B cell (primary cell): Measurements from ENCODE around the gene NUP93. TPM values are rescaled to one million over a fixed set of nuclear protein-coding genes. Genes with fewer than 3 reads are reported as not detected.

ENCODE experiments used
- ATAC-seq: fragments of 200-7000 bp; cut with Tn5 transposase; one replicate; pipeline ENCODE4 v1.10.0; 2021; ENCODE audit warnings: low read depth, mild to moderate bottlenecking, moderate number of reproducible peaks, moderate library complexity
- CTCF ChIA-PET: fragments of 350-600 bp; sonication (Branson Sonifier 250); formaldehyde crosslinking; loops from one replicate; lab custom pipeline; 2021; ENCODE audit warnings: antibody characterized with exemption, inconsistent platforms; lab: Charles Lee
- POLR2A ChIA-PET: fragments of 350-600 bp; sonication (Branson Sonifier 250); formaldehyde crosslinking; loops from one replicate; lab custom pipeline; 2021; ENCODE audit warnings: antibody characterized with exemption; lab: Charles Lee
- DNase-seq: peaks from one replicate; pipeline ENCODE4 v3.0.0; 2013
- H2AFZ ChIP-seq: 2 replicates; pipeline ENCODE4 v1.6.1; 2012; ENCODE audit warnings: mild to moderate bottlenecking, low read depth, low read length; ENCODE audit not compliant: insufficient read depth, poor library complexity, severe bottlenecking
- H3K27ac ChIP-seq, 2 donors: 1 replicate in 1 of 2; 2 replicates in 1 of 2; pipeline ENCODE4 v1.5.1; 2012 to 2013; ENCODE audit warnings: low read length in 2 of 2, mild to moderate bottlenecking in 2 of 2, moderate library complexity in 1 of 2
- H3K27me3 ChIP-seq, 4 experiments: fragments of 200-600 bp in 1 of 4; sonication (generic) in 1 of 4; replicated peaks in 1 of 4; 1 replicate in 2 of 4; 2 replicates in 2 of 4; pipeline versions ENCODE4 v1.6.1 to v1.7.0; 2013 to 2016; ENCODE audit warnings: low read length in 3 of 4, mild to moderate bottlenecking in 2 of 4, mixed read lengths in 1 of 4, moderate library complexity in 1 of 4; ENCODE audit not compliant: insufficient read depth in 4 of 4, control insufficient read depth in 3 of 4; ENCODE audit errors: control extremely low read depth in 1 of 4
- H3K36me3 ChIP-seq, 2 experiments: replicated peaks in 1 of 2; 1 replicate in 1 of 2; 2 replicates in 1 of 2; pipeline versions ENCODE4 v1.6.1 to v1.7.1; 2013; ENCODE audit warnings: low read length in 1 of 2; ENCODE audit not compliant: insufficient read depth in 2 of 2, control insufficient read depth in 1 of 2; ENCODE audit errors: control extremely low read depth in 1 of 2, extremely low read depth in 1 of 2
- H3K4me1 ChIP-seq, 2 donors: fragments of 200-600 bp in 1 of 2; sonication (generic) in 1 of 2; 1 replicate in 1 of 2; 2 replicates in 1 of 2; pipeline versions ENCODE4 v1.5.1 to v1.6.1; 2013 to 2017; ENCODE audit warnings: low read length in 2 of 2; ENCODE audit not compliant: control insufficient read depth in 2 of 2, insufficient read depth in 2 of 2
- H3K4me2 ChIP-seq: replicated peaks from 2 replicates; pipeline ENCODE3; 2012; ENCODE audit warnings: mild to moderate bottlenecking, low read depth, low read length; ENCODE audit not compliant: poor library complexity, severe bottlenecking
- H3K4me3 ChIP-seq, 5 experiments: fragments of 200-600 bp in 1 of 5; sonication (generic) in 1 of 5; 1 replicate in 3 of 5; 2 replicates in 2 of 5; pipeline versions ENCODE4 v1.5.1 to v1.7.0; 2011 to 2016; ENCODE audit warnings: low read length in 4 of 5, mild to moderate bottlenecking in 4 of 5, low read depth in 2 of 5, control low read depth in 1 of 5, moderate library complexity in 1 of 5; ENCODE audit not compliant: insufficient read depth in 1 of 5; ENCODE audit errors: control extremely low read depth in 1 of 5, extremely low read depth in 1 of 5
- H3K79me2 ChIP-seq: fragments of 200-600 bp; sonication (generic); one replicate; pipeline ENCODE4 v1.6.0; 2016; ENCODE audit warnings: low read length; ENCODE audit not compliant: control insufficient read depth, insufficient read depth
- H3K9ac ChIP-seq: fragments of 200-600 bp; sonication (generic); 2 replicates; pipeline ENCODE4 v1.6.1; 2017; ENCODE audit warnings: mild to moderate bottlenecking, low read length, moderate library complexity
- H3K9me3 ChIP-seq, 3 donors: one replicate each; pipeline versions ENCODE4 v1.6.1 to v1.7.1; 2013; ENCODE audit warnings: low read length in 2 of 3; ENCODE audit not compliant: control insufficient read depth in 2 of 3, insufficient read depth in 1 of 3; ENCODE audit errors: control extremely low read depth in 1 of 3
- H4K20me1 ChIP-seq: 2 replicates; pipeline ENCODE4 v1.6.0; 2012; ENCODE audit warnings: mild to moderate bottlenecking, low read length; ENCODE audit not compliant: insufficient read depth, control insufficient read depth, poor library complexity, severe bottlenecking
- H3K27ac Mint-ChIP-seq: one replicate; pipeline ENCODE4 v1.8.0; 2021; ENCODE audit warnings: mixed read lengths
- H3K27me3 Mint-ChIP-seq: one replicate; pipeline ENCODE4 v1.8.0; 2021; ENCODE audit warnings: mixed read lengths
- H3K4me1 Mint-ChIP-seq: one replicate; pipeline ENCODE4 v1.8.0; 2021; ENCODE audit warnings: mixed read lengths
- H3K4me3 Mint-ChIP-seq: one replicate; pipeline ENCODE4 v1.8.0; 2021; ENCODE audit warnings: mixed read lengths
- H3K9me3 Mint-ChIP-seq: one replicate; pipeline ENCODE4 v1.8.0; 2022; ENCODE audit warnings: mixed read lengths; ENCODE audit not compliant: insufficient read depth
- CTCF ChIP-seq: fragments of 200-600 bp; IDR thresholded peaks from one replicate; pipeline ENCODE4 v1.8.0; 2022; ENCODE audit warnings: antibody characterized with exemption, mild to moderate bottlenecking
- EZH2 ChIP-seq: IDR thresholded peaks from 2 replicates; pipeline ENCODE4 v1.6.1; 2012; ENCODE audit warnings: borderline replicate concordance, low read depth, mild to moderate bottlenecking, moderate library complexity, low read length; ENCODE audit not compliant: insufficient read depth, poor library complexity, severe bottlenecking
- WGBS: methylation state at CpG from one replicate; pipeline ENCODE4 v1.1.5; 2013; ENCODE audit warnings: missing lambda C conversion rate; ENCODE audit not compliant: insufficient coverage; 5-methylcytosine and 5-hydroxymethylcytosine counted together
- intact Hi-C: fragments of 100-400 bp; cut with micrococcal nuclease; formaldehyde crosslinking; loops from one replicate; pipeline ENCODE4 v1.10.0; 2022
- polyA plus RNA-seq: library from polyadenylated mRNA; depleted of rRNA; stranded (reverse); fragments of >200 nt; gene quantifications from 2 replicates; pipeline ENCODE4 v1.2.3, GENCODE V29; 2012
- total RNA-seq, 2 donors: library from RNA; stranded (reverse); fragments of 120-200 nt in 1 of 2; gene quantifications; 1 replicate in 1 of 2; 2 replicates in 1 of 2; pipeline versions ENCODE4 v1.2.3 to v1.2.4, GENCODE V29; 2013 to 2022

NUP93 gene
- total and polyA plus RNA-seq, 2 donors (not counting 1 experiment from before 2014, with no cell fraction given) = 23.6 to 64.6 TPM

DNA sequence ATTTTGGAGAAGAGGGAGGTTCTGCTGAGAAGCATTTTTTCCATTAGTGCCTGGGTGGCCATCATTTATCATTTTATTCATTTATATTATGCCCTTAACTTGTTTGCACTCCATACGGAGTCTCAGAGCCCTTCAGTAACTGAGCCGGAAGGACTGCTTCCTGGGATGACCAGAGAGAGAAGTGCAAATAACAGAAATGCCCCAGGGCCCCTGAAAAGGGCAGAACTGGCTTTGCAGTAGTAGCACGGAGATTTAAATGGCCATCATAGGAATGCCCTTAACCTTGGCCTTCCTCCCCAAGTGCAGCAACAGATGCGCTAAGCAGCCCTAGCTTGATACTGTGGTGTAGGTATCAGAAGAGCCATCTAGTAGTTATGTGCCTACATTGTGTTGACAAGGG is 58.5 kb downstream of the NUP93 start:
- Mint-ChIP-seq H3K9me3 (no peaks in the 10 kb centered on the region), H3K27me3 (no peaks in the 10 kb centered on the region), H3K27ac (no peak overlapping the region), H3K4me3 (no peak overlapping the region), H3K4me1 (no peaks in the 10 kb centered on the region)
- H3K36me3 ChIP-seq = peaks cover 0 to 2% of the 10 kb centered on the region in 2 experiments
- ATAC-seq (no peak), DNase-seq (no peak)
- intact Hi-C loops = no loop called here
- H3K79me2 ChIP-seq = peaks cover 10% of the 10 kb centered on the region
- H3K27ac ChIP-seq = no peak overlapping the region
- no peaks in the 10 kb centered on the region for H3K9me3 ChIP-seq
- no peaks in the 10 kb centered on the region for H3K4me1 ChIP-seq
- no peak overlapping the region for H2AFZ ChIP-seq
- H4K20me1 ChIP-seq = peaks cover 5% of the 10 kb centered on the region
- H3K27me3 ChIP-seq = no peaks in the 10 kb centered on the region
- H3K4me2 ChIP-seq = no peak overlapping the region
- ChIA-PET CTCF (no interaction called here), POLR2A (no interaction called here)
- TF ChIP-seq EZH2 (no peak), CTCF (no peak)
- no peak overlapping the region for H3K4me3 ChIP-seq
- 100% methylated on average over 2 of the region's 4 CpGs for WGBS
- H3K9ac ChIP-seq = no peak overlapping the region

DNA sequence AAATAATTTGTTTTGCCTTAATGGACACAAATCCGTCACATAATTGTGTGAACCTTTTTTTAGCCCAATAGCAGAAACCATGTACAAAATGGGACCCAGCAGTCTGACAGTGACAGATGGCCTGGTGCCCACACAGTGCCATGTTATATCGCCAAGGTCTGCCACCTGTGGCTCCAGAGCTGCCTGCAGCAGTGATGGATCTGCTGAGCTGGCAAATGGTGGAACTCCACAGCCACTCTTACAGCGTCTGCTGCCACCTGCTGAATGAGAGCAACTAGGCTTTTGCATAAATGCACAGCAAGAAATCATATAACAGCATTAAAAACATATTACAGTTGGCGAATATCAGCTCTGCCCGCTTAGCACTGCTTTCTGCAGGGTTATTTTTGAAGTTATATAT is 59.4 kb downstream of the NUP93 start:
- H4K20me1 ChIP-seq = peaks cover 5% of the 10 kb centered on the region
- no peaks in the 10 kb centered on the region for H3K4me1 ChIP-seq
- no peak for DNase-seq
- H3K36me3 ChIP-seq = peaks cover 0 to 2% of the 10 kb centered on the region in 2 experiments
- no peak overlapping the region for H2AFZ ChIP-seq
- no peak for ATAC-seq
- CTCF ChIA-PET = no interaction called here
- POLR2A ChIA-PET = no interaction called here
- no peaks in the 10 kb centered on the region for H3K9me3 ChIP-seq
- no peak overlapping the region for H3K4me3 ChIP-seq
- H3K79me2 ChIP-seq = peaks cover 7% of the 10 kb centered on the region
- Mint-ChIP-seq H3K4me1 (no peaks in the 10 kb centered on the region), H3K27me3 (no peaks in the 10 kb centered on the region), H3K9me3 (no peaks in the 10 kb centered on the region), H3K4me3 (no peak overlapping the region), H3K27ac (no peak overlapping the region)
- 41% methylated on average over 3 of the region's 5 CpGs for WGBS
- no peak overlapping the region for H3K9ac ChIP-seq
- H3K27ac ChIP-seq = no peak overlapping the region
- no peaks in the 10 kb centered on the region for H3K27me3 ChIP-seq
- intact Hi-C loops = no loop called here
- TF ChIP-seq CTCF (no peak), EZH2 (no peak)
- H3K4me2 ChIP-seq = no peak overlapping the region
